Myocyte (in vitro differentiated cells): ENCODE results near the gene KIF1B. TPM values are rescaled to one million over a fixed set of nuclear protein-coding genes. Genes with fewer than 3 reads are reported as not detected.

ENCODE experiments used
- DNase-seq: peaks from one replicate; pipeline ENCODE4 v3.0.0-alpha.2; 2012; ENCODE audit warnings: low read depth
- polyA plus RNA-seq: library from polyadenylated mRNA; unstranded; fragments of >200 nt; gene quantifications from one replicate; pipeline ENCODE4 v1.2.1, GENCODE V29; 2012; ENCODE audit warnings: missing spikeins
- total RNA-seq: library from RNA; depleted of rRNA; stranded (reverse); fragments of >200 nt; gene quantifications from 2 replicates; pipeline ENCODE4 v1.2.3, GENCODE V29; 2014

Gene KIF1B
- total RNA-seq: 135 and 155 TPM in 2 replicates
- 40.2 TPM for polyA plus RNA-seq

- peak; percentile 98 for DNase-seq
These were observed at the start of gene KIF1B for GRCh38 chr1:10209905-10210810. KIF1B (plus strand) TSS chr1:10210570; CDS start chr1:10232329, 21,759 bp downstream.

DNA sequence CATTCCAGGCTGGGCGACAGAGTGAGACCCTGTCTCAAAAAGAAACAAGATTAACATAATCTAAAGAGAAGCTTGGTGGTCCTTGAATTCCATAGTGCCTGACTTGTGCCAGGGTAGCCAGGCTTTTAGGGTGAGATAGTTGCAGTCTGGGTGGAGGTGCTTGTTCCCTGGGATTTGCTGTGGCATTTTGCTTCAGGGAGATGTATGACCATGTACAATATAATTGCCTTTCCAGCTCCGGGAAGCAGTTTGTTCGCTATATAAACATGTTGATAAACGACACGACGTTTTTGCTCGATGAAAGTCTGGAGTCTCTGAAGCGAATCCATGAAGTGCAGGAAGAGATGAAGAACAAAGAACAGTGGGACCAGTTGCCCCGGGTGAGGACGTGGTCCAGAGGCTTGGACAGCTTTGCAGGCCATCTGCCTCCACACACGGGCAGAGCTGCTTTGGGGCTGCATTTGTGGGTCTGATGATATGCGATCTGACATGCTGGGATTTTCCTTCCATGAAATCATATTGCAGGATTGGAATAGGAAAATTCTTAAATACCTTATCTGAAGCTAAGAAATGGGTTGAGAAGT lies 49.4 kb upstream of the KIF1B start:
- peak; percentile 83 for DNase-seq

DNA sequence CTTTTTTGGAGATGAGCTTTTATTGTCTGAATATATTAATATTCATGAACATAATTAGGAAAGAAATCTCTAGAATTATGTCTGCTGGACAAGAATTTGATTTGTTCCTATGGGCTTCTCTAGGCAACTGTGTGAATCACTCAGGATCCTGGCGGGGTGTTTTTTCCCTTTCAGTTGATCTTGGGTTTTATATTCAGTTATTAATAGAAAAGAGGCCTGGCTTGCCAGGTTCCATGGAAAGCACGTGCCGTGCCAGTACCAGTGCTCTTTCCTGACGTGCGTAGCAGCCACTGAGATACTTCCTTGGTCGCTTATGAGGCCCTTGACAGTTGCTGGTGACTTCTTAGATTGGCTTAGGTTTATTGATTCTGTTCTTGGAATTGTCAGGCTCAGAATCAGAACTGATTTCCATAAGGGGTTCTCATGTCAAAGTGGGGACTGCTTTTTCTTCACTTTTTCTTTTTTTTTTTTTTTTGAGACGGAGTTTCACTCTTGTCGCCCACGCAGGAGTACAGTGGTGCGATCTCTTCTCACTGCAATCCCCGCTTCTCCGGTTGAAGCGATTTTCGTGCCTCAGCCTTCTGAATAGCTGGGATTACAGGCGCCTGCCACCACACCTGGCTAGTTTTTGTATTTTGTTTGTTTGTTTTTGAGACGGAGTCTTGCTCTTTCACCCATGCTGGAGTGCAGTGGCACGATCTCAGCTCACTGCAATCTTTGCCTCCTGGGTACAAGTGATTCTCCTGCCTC lies 48.7 kb upstream of the KIF1B start:
- DNase-seq: peak; percentile 77

DNA sequence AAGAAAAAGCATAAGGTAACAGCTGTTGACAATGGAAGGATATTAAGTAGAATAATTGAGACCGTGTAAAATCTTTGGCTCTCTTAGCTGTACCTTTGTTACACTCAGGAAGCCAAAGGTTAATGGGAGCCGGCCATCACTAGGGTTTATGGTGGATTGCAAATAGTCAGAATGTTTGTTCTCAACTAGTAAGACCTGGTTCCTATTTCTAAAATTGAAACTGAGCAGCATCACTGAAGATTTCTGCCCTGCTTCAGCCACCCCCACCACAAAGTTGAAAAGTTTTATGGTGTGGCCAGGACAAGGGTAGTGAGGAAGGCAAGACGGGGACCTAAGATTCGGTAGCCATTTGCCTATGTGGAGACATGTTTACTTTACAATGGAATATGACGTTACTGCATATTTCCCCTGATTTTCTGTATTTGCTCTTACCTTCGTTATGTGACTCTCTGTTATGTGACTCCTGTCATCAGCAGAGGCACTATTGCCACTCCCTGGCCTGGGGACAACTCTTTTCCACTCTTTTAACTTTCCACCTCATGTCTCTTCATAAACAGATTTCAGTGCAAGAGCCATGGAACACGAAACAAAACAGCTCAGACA lies 41.4 kb upstream of the KIF1B start:
- no peak for DNase-seq

DNA sequence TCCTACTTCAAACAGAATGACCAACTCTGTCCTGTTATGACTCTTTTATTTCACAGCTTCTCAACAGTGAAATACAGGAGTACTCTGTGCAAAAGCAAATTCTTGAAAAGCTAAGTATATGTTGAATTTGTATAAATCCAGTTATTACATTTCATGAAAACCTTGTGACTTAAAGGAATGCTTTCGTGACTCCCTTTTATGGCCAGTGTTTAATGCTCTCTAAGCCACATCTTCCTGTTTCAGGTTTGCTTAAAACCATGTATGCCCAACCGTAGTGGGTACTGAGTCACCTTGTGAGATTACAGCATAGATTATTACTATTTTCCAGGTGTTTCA lies 40.2 kb upstream of the KIF1B start:
- no peak for DNase-seq

DNA sequence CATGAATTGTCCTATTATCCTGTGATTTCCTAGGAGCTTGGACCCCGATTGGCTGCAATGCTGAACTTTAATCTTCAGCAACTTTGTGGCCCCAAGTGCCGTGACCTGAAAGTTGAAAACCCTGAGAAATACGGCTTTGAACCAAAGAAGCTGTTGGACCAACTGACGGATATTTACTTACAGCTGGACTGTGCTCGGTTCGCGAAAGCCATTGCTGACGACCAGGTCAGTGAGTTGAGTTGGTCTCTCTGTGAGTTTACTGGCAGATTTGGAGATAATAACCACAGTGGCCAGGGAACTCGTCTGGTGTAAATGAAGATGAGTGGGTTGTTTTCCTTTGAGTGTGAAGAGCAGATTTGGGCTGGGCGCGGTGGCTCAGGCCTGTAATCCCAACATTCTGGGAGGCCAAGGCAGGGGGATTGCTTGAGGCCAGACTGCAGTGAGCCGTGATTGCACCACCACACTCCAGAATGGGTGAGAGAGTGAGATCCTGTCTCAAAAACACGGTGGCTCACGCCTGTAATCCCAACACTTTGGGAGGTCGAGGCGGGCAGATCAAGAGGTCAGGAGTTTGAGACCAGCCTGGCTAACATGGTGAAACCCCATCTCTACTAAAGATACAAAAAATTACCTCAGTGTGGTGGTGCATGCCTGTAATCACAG lies 39.1 kb upstream of the KIF1B start:
- no peak for DNase-seq

- no peak for DNase-seq
These were observed 38.2 kb upstream of the KIF1B start for GRCh38 chr1:10171995-10172669.

DNA sequence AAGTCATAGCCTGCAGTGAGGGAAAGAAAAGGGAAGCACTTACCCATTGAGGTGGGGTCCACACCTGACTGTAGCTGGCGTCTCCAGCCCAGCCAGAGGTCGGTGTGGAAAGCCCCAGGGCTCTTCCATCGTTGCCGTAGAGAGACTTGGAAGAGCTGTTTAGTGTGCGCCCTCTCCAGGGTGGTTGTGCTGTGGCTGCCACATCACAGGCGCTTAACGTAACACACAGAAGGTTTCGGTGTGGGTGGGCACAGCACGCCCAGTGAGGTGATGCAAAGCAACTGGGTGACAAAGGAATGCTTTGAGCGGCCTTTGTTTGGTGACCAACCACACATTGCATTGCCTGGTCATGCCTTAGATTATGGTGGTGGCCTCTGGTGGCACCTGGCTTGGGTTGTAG lies 36.8 kb upstream of the KIF1B start:
- DNase-seq: no peak

- no peak for DNase-seq
These were observed 32.5 kb upstream of the KIF1B start for GRCh38 chr1:10177876-10178275.

DNA sequence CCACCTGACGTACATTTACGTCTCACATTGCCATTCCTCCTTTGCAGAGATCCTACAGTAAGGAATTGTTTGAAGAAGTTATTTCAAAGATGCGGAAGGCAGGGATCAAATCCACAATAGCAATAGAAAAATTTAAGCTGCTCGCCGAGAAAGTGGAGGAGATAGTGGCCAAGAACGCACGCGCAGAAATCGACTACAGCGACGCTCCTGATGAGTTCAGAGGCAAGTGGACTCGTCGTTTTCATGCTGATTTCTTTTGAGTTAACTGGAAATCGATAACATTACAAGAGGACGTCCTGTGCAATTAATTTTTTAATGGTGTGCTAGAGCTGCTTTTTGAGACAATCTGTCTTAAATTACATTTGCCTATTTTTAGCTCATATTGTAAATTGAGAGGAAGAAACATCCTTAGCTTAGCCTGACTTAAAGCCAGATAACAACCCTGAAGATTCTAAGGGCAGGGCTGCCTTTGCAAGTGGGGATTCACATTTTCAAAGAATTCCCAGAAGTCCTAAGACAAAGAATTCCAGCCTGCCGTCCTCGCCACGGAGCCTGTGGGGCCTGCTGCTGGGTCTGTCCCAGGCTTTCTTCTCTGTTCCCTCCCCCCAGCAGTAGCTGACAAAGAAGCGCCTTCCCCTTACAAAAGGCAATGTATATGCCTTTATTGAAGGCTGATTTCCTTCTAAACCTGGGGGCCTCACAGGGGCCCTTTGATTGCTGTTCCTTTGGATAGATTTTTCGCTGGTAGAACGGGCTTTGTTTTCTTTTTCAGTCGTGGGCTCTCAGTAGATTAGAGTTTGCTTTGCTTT lies 31.6 kb upstream of the KIF1B start:
- DNase-seq: no peak

GRCh38 chr1:10179406-10180091 lies 30.8 kb upstream of the KIF1B start:
- DNase-seq: no peak

DNA sequence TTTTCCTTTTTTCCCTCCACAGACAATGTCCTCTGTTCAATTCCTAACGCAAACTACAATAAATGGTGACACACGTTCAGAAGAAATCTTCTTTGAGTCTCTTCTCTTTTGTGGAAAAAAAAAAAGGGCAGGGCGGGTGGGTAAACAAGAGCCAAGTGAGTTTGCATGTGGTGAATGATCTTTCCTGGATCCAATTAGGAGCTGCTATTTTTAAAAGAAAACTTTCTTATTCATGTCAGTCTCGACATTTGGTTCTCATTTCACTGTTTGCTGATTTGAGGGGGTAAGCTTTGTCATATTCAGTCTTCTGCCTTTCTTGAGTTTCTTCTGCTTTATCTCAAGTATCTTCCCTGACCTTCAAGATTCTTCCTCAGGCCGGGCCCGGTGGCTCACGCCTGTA lies 29.2 kb upstream of the KIF1B start:
- no peak for DNase-seq

DNA sequence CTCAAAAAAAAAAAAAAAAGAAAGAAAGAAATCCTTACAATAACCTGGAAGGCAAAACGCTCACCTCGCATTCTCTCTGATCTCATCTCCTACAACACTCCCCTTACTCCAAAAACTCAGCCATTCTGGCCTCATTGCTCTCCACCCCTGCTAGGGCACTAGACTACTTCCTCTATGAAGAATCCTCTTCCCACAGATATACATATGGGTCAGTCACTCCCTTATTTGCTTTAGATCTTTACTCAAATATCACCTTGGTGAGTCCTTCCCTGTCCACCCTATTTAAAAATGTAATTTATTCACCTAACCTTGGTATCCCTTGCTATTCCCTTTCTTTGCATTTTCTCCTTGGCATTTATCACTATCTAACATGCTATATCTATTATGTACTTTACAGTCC lies 24.6 kb upstream of the KIF1B start:
- no peak for DNase-seq

GRCh38 chr1:10186331-10187025 lies 23.9 kb upstream of the KIF1B start:
- DNase-seq: no peak

DNA sequence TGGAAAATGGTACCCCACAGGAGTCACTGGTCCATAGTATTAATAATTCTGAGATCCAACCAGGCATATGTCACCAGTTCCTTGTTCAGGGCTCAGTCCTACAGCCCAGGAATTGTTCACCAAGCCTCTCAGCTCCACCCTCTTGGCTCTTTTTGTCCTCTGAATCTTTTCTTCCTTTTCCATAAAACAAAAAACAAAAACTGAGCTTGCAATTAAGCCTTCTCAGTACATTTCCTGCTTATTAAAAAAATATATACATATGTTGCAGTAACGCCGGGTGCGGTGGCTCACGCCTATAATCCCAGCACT lies 23.4 kb upstream of the KIF1B start:
- no peak for DNase-seq

- no peak for DNase-seq
These were observed 22.2 kb upstream of the KIF1B start for GRCh38 chr1:10188133-10188650.

GRCh38 chr1:10189659-10190058 lies 20.7 kb upstream of the KIF1B start:
- DNase-seq: peak; percentile 84

DNA sequence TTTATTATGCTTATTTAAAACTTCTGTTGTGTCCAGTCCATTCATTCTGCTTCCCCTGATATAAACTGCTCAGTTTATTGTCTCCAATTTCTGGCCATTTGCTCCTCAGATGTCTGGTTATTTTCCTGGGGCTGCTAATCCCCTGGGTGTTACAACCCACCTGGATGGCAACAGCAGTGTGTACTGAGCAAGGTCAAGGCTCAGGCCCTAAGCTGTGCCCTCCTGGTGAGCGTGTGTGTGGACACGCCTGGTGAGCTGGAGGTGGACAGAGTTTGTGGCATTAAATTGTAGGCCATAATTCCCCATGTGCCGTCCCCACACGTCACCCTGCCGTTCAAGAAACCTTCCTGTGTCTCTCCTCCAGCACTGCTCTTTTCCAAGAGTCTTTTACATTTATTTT lies 18.1 kb upstream of the KIF1B start:
- DNase-seq: no peak
